PFSK-1 (cell line): ENCODE measurements around the gene SESN1.
A peak's percentile ranks its signal among the peaks of the same experiment; 100 is the strongest.

ENCODE experiments used
- FOXP2 ChIP-seq: optimal IDR thresholded peaks from 2 replicates; pipeline ENCODE3; 2011; ENCODE audit warnings: borderline replicate concordance, control low read depth, inconsistent platforms; ENCODE audit not compliant: insufficient read depth; ENCODE audit errors: extremely low read length, extremely low read depth
- POLR2AphosphoS5 ChIP-seq: IDR thresholded peaks from 2 replicates; pipeline ENCODE4 v1.6.1; 2012; ENCODE audit warnings: low read depth, mild to moderate bottlenecking, control low read depth, low read length, moderate library complexity
- REST ChIP-seq, 2 experiments: IDR thresholded peaks; 2 replicates each; pipeline versions ENCODE4 v1.6.1 to v1.8.0; 2011 to 2012; ENCODE audit warnings: low read depth in 2 of 2, low read length in 2 of 2, control low read depth in 1 of 2, inconsistent platforms in 1 of 2, mild to moderate bottlenecking in 1 of 2, moderate library complexity in 1 of 2; ENCODE audit not compliant: insufficient read depth in 1 of 2
- SIN3A ChIP-seq: IDR thresholded peaks from 2 replicates; pipeline ENCODE4 v1.6.1; 2012; ENCODE audit warnings: mild to moderate bottlenecking, low read length, moderate library complexity, borderline replicate concordance; ENCODE audit not compliant: insufficient read depth
- TAF1 ChIP-seq: IDR thresholded peaks from 2 replicates; pipeline ENCODE4 v1.6.1; 2012; ENCODE audit warnings: low read length, control low read depth, borderline replicate concordance; ENCODE audit not compliant: insufficient read depth

Gene SESN1

GRCh38 chr6:108948181-108948661 lies 146.4 kb downstream of the SESN1 start:
- TF ChIP-seq FOXP2 (no peak), SIN3A (0 out of 2 replicates have a peak, but pooled peaks have one; percentile 49)

GRCh38 chr6:108947114-108947854 lies 147.4 kb downstream of the SESN1 start:
- TF ChIP-seq POLR2AphosphoS5: 0 out of 2 replicates have a peak, but pooled peaks have one; percentile 53
- peak; percentile 21; the same call in 1 of the 2 replicates for TF ChIP-seq TAF1
- no peak for TF ChIP-seq SIN3A

- TF ChIP-seq TAF1: no peak
- no peak for TF ChIP-seq FOXP2
These were observed 148.0 kb downstream of the SESN1 start for GRCh38 chr6:108946695-108947094.

GRCh38 chr6:108945681-108946159 lies 148.9 kb downstream of the SESN1 start:
- no peak for TF ChIP-seq FOXP2
- TF ChIP-seq SIN3A: no peak
- TF ChIP-seq TAF1: no peak
- TF ChIP-seq REST (IDR thresholded peaks at IDR 0.05; ENCODE audit: insufficient read depth in 1 of 2, low read depth in 2 of 2, low read length in 2 of 2): no peak
- TF ChIP-seq POLR2AphosphoS5: no peak

- TF ChIP-seq REST (IDR thresholded peaks at IDR 0.05; ENCODE audit: insufficient read depth in 1 of 2, low read depth in 2 of 2, low read length in 2 of 2): 0 out of 4 replicates have a peak, but pooled peaks of 1 of the 2 experiments have one; percentile 45
- no peak for TF ChIP-seq FOXP2
- TF ChIP-seq SIN3A: peak; percentile 88; the same call in 1 of the 2 replicates
- TF ChIP-seq TAF1: 0 out of 2 replicates have a peak, but pooled peaks have one; percentile 34
- peak; percentile 61 for TF ChIP-seq POLR2AphosphoS5
These were observed 149.7 kb downstream of the SESN1 start for GRCh38 chr6:108944707-108945680.

GRCh38 chr6:108944071-108944470 lies 150.6 kb downstream of the SESN1 start:
- TF ChIP-seq FOXP2 (no peak), POLR2AphosphoS5 (no peak), REST (IDR thresholded peaks at IDR 0.05; ENCODE audit: insufficient read depth in 1 of 2, low read depth in 2 of 2, low read length in 2 of 2) (no peak), TAF1 (no peak), SIN3A (no peak)
